Measurements from ENCODE around the gene CLEC3B. TPM values are rescaled to one million over a fixed set of nuclear protein-coding genes. Genes with fewer than 3 reads are reported as not detected.
"Not testable (repeated sequence)": the region's sequence is repeated elsewhere in the genome, so short reads cannot be mapped to it uniquely, and the experiment has no call there.

Gene CLEC3B
- total RNA-seq, 6 donors from 2014 or later: 6.3 to 332 (median 140) TPM

- Histone ChIP-seq H3K27ac (peak overlapping the region in 1 of 4 donors; percentile 80), H3K4me1 (peaks cover 11 to 25% (median 22%) of the 10 kb centered on the region in 4 donors), H3K4me3 (no peak overlapping the region), H3K27me3 (no peaks in the 10 kb centered on the region), H3K36me3 (no peaks in the 10 kb centered on the region), H3K9me3 (no peaks in the 10 kb centered on the region)
- ATAC-seq (ENCODE audit: low FRiP score in 2 of 2) (no peak), DNase-seq (no peak)
- no peak for TF ChIP-seq POLR2A (IDR thresholded peaks at IDR 0.05)
- no peak for TF ChIP-seq CTCF (IDR thresholded peaks at IDR 0.05)
- no peak for TF ChIP-seq POLR2AphosphoS5 (IDR thresholded peaks at IDR 0.05)
- TF ChIP-seq EP300 (IDR thresholded peaks at IDR 0.05): no peak
- 82 to 83% methylated on average over 3 of the region's 3 CpGs for whole genome bisulfite sequencing, 2 donors
Measured at GRCh38 chr3:45066109-45066801, 40.2 kb downstream of the CLEC3B start.

- Histone ChIP-seq H3K27me3 (no peaks in the 10 kb centered on the region), H3K9me3 (no peaks in the 10 kb centered on the region), H3K36me3 (no peaks in the 10 kb centered on the region), H3K4me1 (peaks cover 11 to 25% (median 19%) of the 10 kb centered on the region in 4 donors), H3K4me3 (no peak overlapping the region), H3K27ac (no peak overlapping the region)
- DNase-seq: no peak
- ATAC-seq (ENCODE audit: low FRiP score in 2 of 2): no peak
- 82 to 83% methylated on average over 3 of the region's 4 CpGs for WGBS, 2 donors
- TF ChIP-seq EP300 (IDR thresholded peaks at IDR 0.05) (no peak), POLR2A (IDR thresholded peaks at IDR 0.05) (no peak), CTCF (IDR thresholded peaks at IDR 0.05) (no peak), POLR2AphosphoS5 (IDR thresholded peaks at IDR 0.05) (no peak)
Measured at GRCh38 chr3:45067486-45067885, 41.4 kb downstream of the CLEC3B start.

- 84 to 86% methylated on average over 3 of the region's 3 CpGs for WGBS, 2 donors
- TF ChIP-seq POLR2A (IDR thresholded peaks at IDR 0.05) (no peak), EP300 (IDR thresholded peaks at IDR 0.05) (no peak), CTCF (IDR thresholded peaks at IDR 0.05) (no peak), POLR2AphosphoS5 (IDR thresholded peaks at IDR 0.05) (no peak)
- no peaks in the 10 kb centered on the region for H3K36me3 ChIP-seq
- DNase-seq (no peak), ATAC-seq (ENCODE audit: low FRiP score in 2 of 2) (no peak)
- H3K27ac ChIP-seq: no peak overlapping the region
- H3K4me3 ChIP-seq: no peak overlapping the region
- peaks cover 11 to 24% (median 16%) of the 10 kb centered on the region in 4 donors for H3K4me1 ChIP-seq
- H3K9me3 ChIP-seq: no peaks in the 10 kb centered on the region
- no peaks in the 10 kb centered on the region for H3K27me3 ChIP-seq
Measured at GRCh38 chr3:45067941-45068340, 41.8 kb downstream of the CLEC3B start.

- no peaks in the 10 kb centered on the region for H3K9me3 ChIP-seq
Measured at GRCh38 chr3:45071075-45071474, 45.0 kb downstream of the CLEC3B start.

GRCh38 chr3:45075821-45076625 lies 49.9 kb downstream of the CLEC3B start:
- DNase-seq: no peak
- no peaks in the 10 kb centered on the region for H3K4me1 ChIP-seq
- TF ChIP-seq POLR2AphosphoS5 (IDR thresholded peaks at IDR 0.05) (no peak), CTCF (IDR thresholded peaks at IDR 0.05) (no peak), POLR2A (IDR thresholded peaks at IDR 0.05) (peak in 1 of 4 donors; percentile 40), EP300 (IDR thresholded peaks at IDR 0.05) (no peak)
- H3K27me3 ChIP-seq: no peaks in the 10 kb centered on the region
- no peak overlapping the region for H3K4me3 ChIP-seq
- H3K36me3 ChIP-seq: no peaks in the 10 kb centered on the region
- ATAC-seq (ENCODE audit: low FRiP score in 2 of 2): no peak
- no peaks in the 10 kb centered on the region for H3K9me3 ChIP-seq
- 71 to 77% methylated on average over 11 of the region's 11 CpGs for WGBS, 2 donors
- peak overlapping the region in 2 of 4 donors; percentile 13 to 39 for H3K27ac ChIP-seq

More at GRCh38 chr3:45071075-45071474, 45.0 kb downstream of the CLEC3B start:
- Histone ChIP-seq H3K4me3 (no peak overlapping the region), H3K36me3 (no peaks in the 10 kb centered on the region), H3K27me3 (no peaks in the 10 kb centered on the region), H3K27ac (no peak overlapping the region), H3K4me1 (peaks cover 0 to 1% (median 0%) of the 10 kb centered on the region in 4 donors)
- TF ChIP-seq POLR2A (IDR thresholded peaks at IDR 0.05): no peak
- ATAC-seq (ENCODE audit: low FRiP score in 2 of 2) (no peak), DNase-seq (no peak)

GRCh38 chr3:45078256-45078655 lies 52.2 kb downstream of the CLEC3B start:
- not testable (repeated sequence) for DNase-seq

More at GRCh38 chr3:45078256-45078655, 52.2 kb downstream of the CLEC3B start:
- H3K27me3 ChIP-seq; H3K4me1 ChIP-seq; H3K9me3 ChIP-seq; H3K36me3 ChIP-seq; ATAC-seq (ENCODE audit: low FRiP score in 2 of 2); H3K4me3 ChIP-seq; H3K27ac ChIP-seq: not testable (repeated sequence)
- 0 to 100% methylated on average over 1 of the region's 1 CpG for WGBS, 2 donors
